ENCODE measurements around the gene IL27RA. TPM values are rescaled to one million over a fixed set of nuclear protein-coding genes. Genes with fewer than 3 reads are reported as not detected.

Gene IL27RA
- polyA plus RNA-seq, 3 donors from 2014 or later = 58.6 to 86.4 (median 69.9) TPM

DNA sequence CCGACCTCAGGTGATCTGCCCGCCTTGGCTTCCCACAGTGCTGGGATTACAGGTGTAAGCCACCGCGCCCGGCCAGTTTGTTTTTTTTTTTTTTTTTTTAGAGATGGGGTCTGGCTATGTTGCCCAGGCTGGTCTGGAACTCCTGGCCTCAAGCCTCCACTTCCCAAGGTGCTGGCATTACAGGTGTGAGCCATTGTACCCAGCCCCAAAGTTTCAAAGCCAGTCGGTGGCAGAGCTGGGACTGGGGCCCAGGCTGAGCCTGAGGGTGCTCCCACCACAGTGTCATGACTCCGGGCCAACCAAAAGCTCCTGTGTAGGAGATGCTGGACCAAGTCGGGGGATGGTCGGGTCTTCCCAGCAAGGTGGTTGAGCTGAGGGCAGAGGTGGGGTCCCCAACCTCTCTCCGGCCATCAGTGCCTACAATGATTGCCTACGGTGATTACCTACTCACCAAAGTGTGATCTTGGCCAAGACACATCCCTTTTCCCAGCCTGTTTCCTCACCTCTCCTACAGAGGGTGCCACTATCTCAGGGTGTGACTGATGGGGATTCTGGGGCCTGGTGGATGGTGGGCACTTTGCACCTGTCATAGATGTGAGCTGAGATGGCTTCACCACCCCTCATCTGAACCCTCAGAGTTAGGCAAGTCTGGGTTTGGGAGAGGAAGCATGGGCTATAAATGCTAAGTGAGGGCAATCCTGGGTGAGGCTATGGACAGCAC, 64.9 kb downstream of the IL27RA start:
- DNase-seq = no peak
- H3K4me3 Mint-ChIP-seq = no peak overlapping the region
- H3K9me3 Mint-ChIP-seq = peaks cover 0 to 5% (median 0%) of the 10 kb centered on the region in 6 donors
- peaks cover 10 to 14% of the 10 kb centered on the region in 2 donors for H3K4me1 Mint-ChIP-seq
- H3K27ac Mint-ChIP-seq = no peak overlapping the region
- H3K27me3 Mint-ChIP-seq (ENCODE audit: low read depth in 3 of 3) = peaks cover 1 to 13% (median 10%) of the 10 kb centered on the region in 3 donors
- peaks cover 4 to 16% (median 5%) of the 10 kb centered on the region in 3 donors for H3K36me3 Mint-ChIP-seq

DNA sequence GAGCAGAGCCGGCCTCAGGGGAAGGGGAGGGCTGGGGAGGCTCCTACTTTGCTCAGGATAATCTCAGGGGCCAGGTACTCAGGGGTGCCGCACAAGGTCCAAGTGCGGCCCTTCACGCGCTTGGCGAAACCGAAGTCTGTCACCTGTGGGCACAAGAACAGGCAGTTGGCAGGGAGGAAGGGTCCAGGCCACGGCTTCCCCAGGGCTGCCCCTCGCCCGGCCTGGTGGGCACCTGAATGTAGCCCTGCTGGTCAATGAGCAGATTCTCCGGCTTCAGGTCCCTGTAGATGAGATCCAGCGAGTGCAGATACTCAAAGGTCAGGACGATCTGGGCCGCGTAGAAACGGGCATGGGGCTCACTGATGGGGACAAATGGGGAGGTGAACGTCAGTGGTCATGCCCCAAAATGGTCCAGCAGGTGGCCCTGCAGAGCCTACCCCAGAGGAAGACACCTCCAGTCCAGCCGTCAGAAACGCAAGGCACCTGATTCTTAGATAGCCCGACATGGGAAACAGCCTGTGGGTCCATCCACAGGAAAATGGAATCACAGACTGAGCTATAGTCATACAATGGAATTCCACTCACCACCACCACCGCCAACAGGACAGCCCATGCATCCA, 66.1 kb downstream of the IL27RA start:
- Mint-ChIP-seq H3K36me3 (peaks cover 4 to 16% (median 5%) of the 10 kb centered on the region in 3 donors), H3K27ac (no peak overlapping the region), H3K4me1 (peaks cover 2 to 7% of the 10 kb centered on the region in 2 donors), H3K27me3 (ENCODE audit: low read depth in 3 of 3) (peaks cover 0 to 6% (median 5%) of the 10 kb centered on the region in 3 donors), H3K9me3 (peaks cover 0 to 5% (median 0%) of the 10 kb centered on the region in 6 donors), H3K4me3 (no peak overlapping the region)
- no peak for DNase-seq

DNA sequence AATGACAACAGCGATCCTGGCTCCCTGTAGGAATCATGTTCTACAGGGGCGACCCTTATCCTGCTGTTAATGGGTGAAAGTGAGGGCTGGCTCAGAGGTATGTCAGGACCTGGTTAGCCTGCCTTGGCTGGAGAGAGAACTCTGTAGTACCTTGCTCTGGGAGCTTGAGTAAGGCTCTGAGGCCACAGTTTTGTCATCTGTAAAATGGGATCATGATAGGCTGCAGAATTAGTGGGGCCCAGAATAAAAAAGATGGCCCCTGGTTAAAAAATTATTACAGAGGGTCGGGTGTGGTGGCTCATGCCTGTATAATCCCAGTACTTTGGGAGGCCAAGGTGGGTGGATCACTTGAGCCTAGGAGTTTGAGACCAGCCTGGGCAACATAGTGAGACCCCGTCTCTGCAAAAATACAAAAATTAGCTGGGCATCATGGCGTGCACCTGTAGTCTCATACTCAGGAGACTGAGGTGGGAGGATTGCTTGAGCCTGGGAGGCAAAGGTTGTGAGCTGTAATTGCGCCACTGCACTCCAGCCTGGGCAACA, 69.5 kb downstream of the IL27RA start:
- no peak overlapping the region for H3K4me3 Mint-ChIP-seq
- H3K27ac Mint-ChIP-seq = no peak overlapping the region
- no peaks in the 10 kb centered on the region for H3K9me3 Mint-ChIP-seq
- no peaks in the 10 kb centered on the region for H3K4me1 Mint-ChIP-seq
- peaks cover 4 to 24% (median 5%) of the 10 kb centered on the region in 3 donors for H3K36me3 Mint-ChIP-seq
- no peak for DNase-seq
- no peaks in the 10 kb centered on the region for H3K27me3 Mint-ChIP-seq (ENCODE audit: low read depth in 3 of 3)

DNA sequence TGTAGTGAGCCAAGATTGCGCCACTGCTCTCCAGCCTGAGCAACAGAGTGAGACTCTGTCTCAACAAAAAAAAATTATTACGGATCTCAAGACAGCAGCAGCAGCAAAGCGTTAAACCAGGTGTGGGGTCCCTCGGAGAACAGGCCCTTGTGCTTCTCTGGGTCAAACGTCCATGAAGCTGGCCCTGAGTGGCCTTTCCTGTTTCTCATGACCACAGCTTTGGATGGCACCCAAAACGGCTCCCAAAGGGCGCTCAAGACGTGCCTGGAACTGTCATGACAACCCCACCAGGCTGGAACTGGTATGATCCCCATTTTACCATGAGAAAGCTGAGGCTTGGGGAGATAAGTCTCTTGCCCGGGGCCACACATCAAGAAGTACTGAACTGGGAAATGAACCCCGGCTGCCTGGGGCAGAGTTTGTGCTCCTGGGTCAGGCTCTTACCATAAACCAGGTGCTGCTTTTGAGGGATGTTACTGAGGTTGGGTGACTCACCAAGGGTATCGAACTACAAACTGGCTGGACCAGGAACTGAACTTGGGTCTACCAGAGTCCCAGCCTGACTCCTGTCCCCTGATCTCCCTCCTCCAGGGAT, 70.6 kb downstream of the IL27RA start:
- H3K9me3 Mint-ChIP-seq = no peaks in the 10 kb centered on the region
- no peaks in the 10 kb centered on the region for H3K4me1 Mint-ChIP-seq
- no peak for DNase-seq
- peaks cover 4 to 19% (median 5%) of the 10 kb centered on the region in 3 donors for H3K36me3 Mint-ChIP-seq
- H3K4me3 Mint-ChIP-seq = no peak overlapping the region
- no peak overlapping the region for H3K27ac Mint-ChIP-seq
- no peaks in the 10 kb centered on the region for H3K27me3 Mint-ChIP-seq (ENCODE audit: low read depth in 3 of 3)

DNA sequence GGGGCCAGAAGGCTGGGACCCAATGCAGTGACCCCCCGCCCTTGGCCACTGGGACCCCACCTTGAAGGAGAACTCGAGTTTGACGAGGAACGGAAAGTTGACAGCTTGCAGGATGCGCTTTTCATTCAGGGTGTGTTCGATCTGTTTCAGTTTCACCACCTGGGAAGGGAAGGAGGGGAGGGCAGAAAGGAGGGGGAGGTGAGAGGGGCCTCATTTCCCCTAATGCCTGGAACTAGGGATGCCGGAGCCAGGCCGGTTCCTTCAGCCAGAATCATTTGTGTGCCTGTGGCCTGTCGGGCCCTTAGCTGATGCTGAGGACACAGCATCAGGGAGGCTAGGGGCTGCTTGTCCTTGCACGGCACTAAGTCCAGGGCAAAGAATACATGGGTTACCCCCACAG, 71.2 kb downstream of the IL27RA start:
- no peak overlapping the region for H3K4me3 Mint-ChIP-seq
- no peaks in the 10 kb centered on the region for H3K9me3 Mint-ChIP-seq
- H3K27ac Mint-ChIP-seq = no peak overlapping the region
- no peak for DNase-seq
- H3K36me3 Mint-ChIP-seq = peaks cover 4 to 17% (median 5%) of the 10 kb centered on the region in 3 donors
- H3K27me3 Mint-ChIP-seq (ENCODE audit: low read depth in 3 of 3) = no peaks in the 10 kb centered on the region
- no peaks in the 10 kb centered on the region for H3K4me1 Mint-ChIP-seq

Other genes starting within 250 kb of the IL27RA start
- 1 to 10 TPM in 1 of 3 donors, under 1 TPM in 1, not detected in 1; 0.62 to 1.2 TPM for gene ZSWIM4, start 236.3 kb upstream of the IL27RA start, polyA plus RNA-seq
- not detected for gene NANOS3, start 154.6 kb upstream of the IL27RA start, polyA plus RNA-seq
- gene BRME1, start 125.6 kb upstream of the IL27RA start, polyA plus RNA-seq = 10 to 100 TPM in 1 of 3 donors, 1 to 10 TPM in 2; 2.7 to 12.2 (median 6.9) TPM
- gene CC2D1A, start 125.6 kb upstream of the IL27RA start, polyA plus RNA-seq = 10 to 100 TPM in 1 of 3 donors, 1 to 10 TPM in 2; 1.5 to 19.2 (median 5.8) TPM
- gene PODNL1, start 93.3 kb upstream of the IL27RA start, polyA plus RNA-seq = not detected
- 1 to 10 TPM; 2.4 to 9.4 (median 4.2) TPM for gene DCAF15, start 79.3 kb upstream of the IL27RA start, polyA plus RNA-seq
- 1 to 10 TPM in 1 of 3 donors, under 1 TPM in 2; 0.21 to 1.5 (median 0.66) TPM for gene RFX1, start 25.4 kb upstream of the IL27RA start, polyA plus RNA-seq
- gene RLN3, start 3.6 kb upstream of the IL27RA start, polyA plus RNA-seq = not detected
- gene PALM3, start 30.3 kb downstream of the IL27RA start, polyA plus RNA-seq = not detected
- 1 to 10 TPM in 2 of 3 donors, under 1 TPM in 1; 0.62 to 2.9 (median 2.1) TPM for gene MISP3, start 41.0 kb downstream of the IL27RA start, polyA plus RNA-seq
- not detected for gene C19orf67, start 54.0 kb downstream of the IL27RA start, polyA plus RNA-seq
- gene SAMD1, start 59.0 kb downstream of the IL27RA start, polyA plus RNA-seq = 1 to 10 TPM in 2 of 3 donors, not detected in 1; 1.6 to 3.1 TPM
- gene PRKACA, start 86.0 kb downstream of the IL27RA start, polyA plus RNA-seq = 1 to 10 TPM in 2 of 3 donors, under 1 TPM in 1; 0.64 to 1.7 (median 1.4) TPM
- 10 to 100 TPM in 1 of 3 donors, 1 to 10 TPM in 2; 7.0 to 11.8 (median 9.7) TPM for gene ASF1B, start 104.8 kb downstream of the IL27RA start, polyA plus RNA-seq
- gene ADGRL1, start 174.4 kb downstream of the IL27RA start, polyA plus RNA-seq = 1 to 10 TPM in 1 of 3 donors, under 1 TPM in 2; 0.52 to 2.1 (median 0.53) TPM